Fibroblast of lung (primary cell): ENCODE data around the gene C12orf56. TPM values are rescaled to one million over a fixed set of nuclear protein-coding genes. Genes with fewer than 3 reads are reported as not detected.

Experiments
- DNase-seq, 2 donors: peaks; one replicate each; pipeline versions ENCODE4 v3.0.0 to v3.0.0-alpha.2; 2010; ENCODE audit warnings: low read depth in 2 of 2
- H2AFZ ChIP-seq: 2 replicates; pipeline ENCODE4 v1.5.1; 2012; ENCODE audit warnings: low read length, control low read depth, inconsistent platforms
- H3K27ac ChIP-seq: 2 replicates; pipeline ENCODE4 v1.5.1; 2011; ENCODE audit warnings: low read length, control low read depth; ENCODE audit not compliant: insufficient read depth
- H3K27me3 ChIP-seq: 2 replicates; pipeline ENCODE4 v1.5.1; 2011; ENCODE audit warnings: mild to moderate bottlenecking, low read length; ENCODE audit not compliant: control insufficient read depth, insufficient read depth
- H3K36me3 ChIP-seq: 2 replicates; pipeline ENCODE4 v1.5.1; 2011; ENCODE audit warnings: low read length; ENCODE audit not compliant: control insufficient read depth, insufficient read depth
- H3K4me1 ChIP-seq: 2 replicates; pipeline ENCODE4 v1.5.1; 2011; ENCODE audit warnings: low read length; ENCODE audit not compliant: control insufficient read depth, insufficient read depth; ENCODE audit errors: extremely low read depth
- H3K4me2 ChIP-seq: 2 replicates; pipeline ENCODE4 v1.5.1; 2011; ENCODE audit warnings: low read length, control low read depth; ENCODE audit not compliant: insufficient read depth; ENCODE audit errors: extremely low read depth
- H3K4me3 ChIP-seq, 4 experiments: fragments of 200-600 bp in 1 of 4; sonication (generic) in 1 of 4; replicated peaks in 1 of 4; 2 replicates each; pipeline ENCODE4 v1.5.1; 2011 to 2016; ENCODE audit warnings: low read length in 4 of 4, low read depth in 3 of 4, mild to moderate bottlenecking in 3 of 4, control low read depth in 2 of 4, inconsistent platforms in 1 of 4, mixed read lengths in 1 of 4; ENCODE audit not compliant: insufficient read depth in 1 of 4; ENCODE audit errors: control extremely low read depth in 1 of 4
- H3K79me2 ChIP-seq: 2 replicates; pipeline ENCODE4 v1.5.1; 2012; ENCODE audit warnings: mild to moderate bottlenecking, low read length, inconsistent platforms; ENCODE audit not compliant: control insufficient read depth, insufficient read depth
- H3K9ac ChIP-seq: 2 replicates; pipeline ENCODE4 v1.5.1; 2011; ENCODE audit warnings: mild to moderate bottlenecking, low read length, control low read depth; ENCODE audit not compliant: insufficient read depth
- H3K9me3 ChIP-seq: 2 replicates; pipeline ENCODE4 v1.5.1; 2012; ENCODE audit warnings: low read depth, low read length; ENCODE audit not compliant: control insufficient read depth, insufficient read depth
- H4K20me1 ChIP-seq: 2 replicates; pipeline ENCODE4 v1.5.1; 2011; ENCODE audit warnings: low read length; ENCODE audit not compliant: control insufficient read depth, insufficient read depth; ENCODE audit errors: extremely low read depth
- EZH2 ChIP-seq: IDR thresholded peaks from 2 replicates; pipeline ENCODE4 v1.5.1; 2012; ENCODE audit warnings: low read length, control low read depth, mild to moderate bottlenecking; ENCODE audit errors: missing control alignments
- polyA minus RNA-seq: library from RNA; depleted of rRNA, polyadenylated mRNA; stranded (reverse); fragments of >200 nt; gene quantifications from 2 replicates; pipeline ENCODE4 v1.2.3, GENCODE V29; 2011; ENCODE audit warnings: low replicate concordance
- polyA plus RNA-seq, 2 donors: library from polyadenylated mRNA; depleted of rRNA in 1 of 2; stranded (reverse) in 1 of 2; unstranded in 1 of 2; fragments of >200 nt; gene quantifications; 2 replicates each; pipeline ENCODE4 v1.2.1, GENCODE V29; 2011 to 2012; ENCODE audit warnings: missing spikeins in 1 of 2
- total RNA-seq: library from RNA; depleted of rRNA; stranded (reverse); fragments of >200 nt; gene quantifications from 2 replicates; pipeline ENCODE4 v1.2.1, GENCODE V29; 2014
- TF ChIP-seq, protein P1 (sequence below), 2 donors: IDR thresholded peaks in 1 of 2; conservative IDR thresholded peaks in 1 of 2; 1 replicate in 1 of 2; 2 replicates in 1 of 2; pipeline ENCODE4 v1.5.1; 2011 to 2012; ENCODE audit warnings: low read length in 2 of 2, control low read depth in 1 of 2, inconsistent platforms in 1 of 2, low read depth in 1 of 2, mild to moderate bottlenecking in 1 of 2

Gene C12orf56, protein sequence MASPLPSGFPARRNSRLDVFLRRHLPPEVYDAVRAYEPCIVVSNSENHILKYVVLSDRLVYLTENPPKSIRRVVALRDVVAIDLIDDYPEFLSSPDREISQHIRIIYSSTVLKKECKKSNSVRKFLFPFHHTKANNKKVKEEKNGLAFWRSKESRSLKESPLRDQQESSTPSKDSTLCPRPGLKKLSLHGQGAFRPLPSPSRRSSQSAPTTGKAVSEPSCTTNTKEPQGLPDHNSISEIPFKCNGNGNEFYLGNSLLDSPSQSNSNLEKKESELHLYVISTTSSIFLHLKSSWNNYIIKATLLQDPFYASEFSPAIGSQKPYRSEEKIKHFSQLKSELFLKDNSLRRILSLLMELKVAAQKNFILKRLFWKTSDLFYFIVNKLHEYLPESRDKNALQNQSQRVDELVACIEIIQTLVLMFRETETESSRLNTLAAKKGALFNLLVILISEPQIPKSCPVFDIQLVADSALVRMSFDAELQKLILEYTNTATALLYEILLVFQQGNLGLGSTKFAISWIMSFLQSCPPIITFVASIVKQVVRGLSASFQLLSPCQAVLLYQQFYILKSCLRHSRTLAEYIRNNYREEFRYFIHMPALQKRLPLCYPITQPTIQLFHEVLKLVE
- total RNA-seq (0.77 and 1.5 TPM in 2 replicates), polyA plus RNA-seq (0.10 and 1.1 TPM in 2 replicates), polyA minus RNA-seq (3.4 TPM in 1 of 2 replicates, not detected in the other)
- polyA plus RNA-seq (2012), result 0.08 and 0.47 TPM in 2 replicates

DNA sequence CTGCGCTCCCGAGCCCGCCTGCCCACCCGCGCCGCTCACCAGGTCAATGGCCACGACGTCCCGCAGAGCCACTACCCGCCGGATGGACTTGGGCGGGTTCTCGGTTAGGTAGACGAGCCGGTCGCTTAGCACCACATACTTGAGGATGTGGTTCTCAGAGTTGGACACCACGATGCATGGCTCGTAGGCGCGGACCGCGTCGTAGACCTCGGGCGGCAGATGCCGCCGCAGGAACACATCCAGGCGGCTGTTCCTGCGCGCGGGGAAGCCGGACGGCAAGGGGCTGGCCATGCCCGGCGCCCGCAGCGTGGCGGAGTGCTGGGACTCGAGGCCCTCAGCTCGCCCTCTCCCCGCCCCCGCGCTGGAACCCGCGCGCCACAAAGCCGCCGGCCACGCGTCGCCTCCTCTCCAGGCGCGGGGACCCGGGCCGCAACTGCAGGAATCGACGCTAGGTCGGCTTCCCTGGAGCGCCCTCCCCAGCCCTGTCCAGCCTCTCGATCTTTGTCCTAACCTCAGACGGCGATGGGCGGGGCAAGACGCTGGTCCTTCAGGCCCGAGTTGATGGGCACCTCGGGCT lies at the start of gene C12orf56:
TSS of gene C12orf56 (minus strand) at position 484 of the 577 bp plus-strand sequence. CDS start at position 291, 193 bp downstream.
- Histone ChIP-seq H3K27ac (no peak within 1 kb of the TSS), H3K27me3 (no peaks in the 10 kb centered on the region), H3K9ac (no peak within 1 kb of the TSS), H3K4me2 (peak within 1 kb of the TSS; percentile 71), H3K4me3 (peak within 1 kb of the TSS; percentile 1 to 56 (median 39)), H3K79me2 (no peaks in the 10 kb centered on the region), H3K4me1 (peaks cover 2% of the 10 kb centered on the region), H4K20me1 (no peaks in the 10 kb centered on the region), H3K9me3 (no peaks in the 10 kb centered on the region), H2AFZ (peak within 1 kb of the TSS; percentile 81), H3K36me3 (no peaks in the 10 kb centered on the region)
- TF ChIP-seq, protein P1, sequence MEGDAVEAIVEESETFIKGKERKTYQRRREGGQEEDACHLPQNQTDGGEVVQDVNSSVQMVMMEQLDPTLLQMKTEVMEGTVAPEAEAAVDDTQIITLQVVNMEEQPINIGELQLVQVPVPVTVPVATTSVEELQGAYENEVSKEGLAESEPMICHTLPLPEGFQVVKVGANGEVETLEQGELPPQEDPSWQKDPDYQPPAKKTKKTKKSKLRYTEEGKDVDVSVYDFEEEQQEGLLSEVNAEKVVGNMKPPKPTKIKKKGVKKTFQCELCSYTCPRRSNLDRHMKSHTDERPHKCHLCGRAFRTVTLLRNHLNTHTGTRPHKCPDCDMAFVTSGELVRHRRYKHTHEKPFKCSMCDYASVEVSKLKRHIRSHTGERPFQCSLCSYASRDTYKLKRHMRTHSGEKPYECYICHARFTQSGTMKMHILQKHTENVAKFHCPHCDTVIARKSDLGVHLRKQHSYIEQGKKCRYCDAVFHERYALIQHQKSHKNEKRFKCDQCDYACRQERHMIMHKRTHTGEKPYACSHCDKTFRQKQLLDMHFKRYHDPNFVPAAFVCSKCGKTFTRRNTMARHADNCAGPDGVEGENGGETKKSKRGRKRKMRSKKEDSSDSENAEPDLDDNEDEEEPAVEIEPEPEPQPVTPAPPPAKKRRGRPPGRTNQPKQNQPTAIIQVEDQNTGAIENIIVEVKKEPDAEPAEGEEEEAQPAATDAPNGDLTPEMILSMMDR (conservative IDR thresholded peaks at IDR 0.05 in 1 of 2, IDR thresholded peaks at IDR 0.05 in 1 of 2; ENCODE audit: low read depth in 1 of 2, low read length in 2 of 2), result no peak
- no peak for TF ChIP-seq EZH2
- DNase-seq, result peak in 1 of 2 donors; percentile 36

- Histone ChIP-seq H4K20me1 (no peaks in the 10 kb centered on the region), H3K9ac (no peak overlapping the region), H3K79me2 (no peaks in the 10 kb centered on the region), H2AFZ (no peak overlapping the region), H3K27ac (no peak overlapping the region), H3K27me3 (no peaks in the 10 kb centered on the region), H3K4me1 (no peaks in the 10 kb centered on the region), H3K4me3 (no peak overlapping the region), H3K9me3 (no peaks in the 10 kb centered on the region), H3K4me2 (no peak overlapping the region), H3K36me3 (peaks cover 13% of the 10 kb centered on the region)
- TF ChIP-seq, protein P1 (conservative IDR thresholded peaks at IDR 0.05 in 1 of 2, IDR thresholded peaks at IDR 0.05 in 1 of 2; ENCODE audit: low read depth in 1 of 2, low read length in 2 of 2), result no peak
- TF ChIP-seq EZH2, result no peak
- no peak for DNase-seq
These were observed 49.5 kb upstream of the C12orf56 start for GRCh38 chr12:64440100-64440499.

- Histone ChIP-seq H4K20me1 (no peaks in the 10 kb centered on the region), H3K4me3 (no peak overlapping the region), H3K27me3 (no peaks in the 10 kb centered on the region), H2AFZ (no peak overlapping the region), H3K36me3 (peaks cover 8% of the 10 kb centered on the region), H3K79me2 (no peaks in the 10 kb centered on the region), H3K4me2 (no peak overlapping the region), H3K4me1 (no peaks in the 10 kb centered on the region), H3K27ac (no peak overlapping the region), H3K9me3 (no peaks in the 10 kb centered on the region), H3K9ac (no peak overlapping the region)
- no peak for DNase-seq
- TF ChIP-seq, protein P1 (conservative IDR thresholded peaks at IDR 0.05 in 1 of 2, IDR thresholded peaks at IDR 0.05 in 1 of 2; ENCODE audit: low read depth in 1 of 2, low read length in 2 of 2), result no peak
- no peak for TF ChIP-seq EZH2
These were observed 43.4 kb upstream of the C12orf56 start for GRCh38 chr12:64433915-64434314.
